Neuronal stem cell (in vitro differentiated cells): Measurements from ENCODE around the gene PARD3B.

Experiments used
- DNase-seq: peaks from one replicate; pipeline ENCODE4 v3.0.0-alpha.2; 2013; ENCODE audit warnings: low spot score
- H2AFZ ChIP-seq: one replicate; pipeline ENCODE4 v1.6.1; 2013; ENCODE audit warnings: mild to moderate bottlenecking, low read length, inconsistent platforms
- H2AK5ac ChIP-seq: 2 replicates; pipeline ENCODE4 v1.6.1; 2013; ENCODE audit warnings: low read depth, mild to moderate bottlenecking, inconsistent platforms, low read length, moderate library complexity, mixed read lengths
- H2BK120ac ChIP-seq: 2 replicates; pipeline ENCODE4 v1.6.1; 2013; ENCODE audit warnings: low read depth, mild to moderate bottlenecking, inconsistent platforms, low read length, moderate library complexity, mixed read lengths
- H2BK12ac ChIP-seq: one replicate; pipeline ENCODE4 v1.6.1; 2013; ENCODE audit warnings: low read length, inconsistent platforms
- H2BK15ac ChIP-seq: 2 replicates; pipeline ENCODE4 v1.6.1; 2013; ENCODE audit warnings: mild to moderate bottlenecking, low read length, inconsistent platforms, mixed read lengths
- H2BK5ac ChIP-seq: one replicate; pipeline ENCODE4 v1.6.1; 2013; ENCODE audit warnings: inconsistent platforms, mild to moderate bottlenecking, low read length, moderate library complexity
- H3K14ac ChIP-seq: one replicate; pipeline ENCODE4 v1.6.1; 2013; ENCODE audit warnings: low read length, inconsistent platforms
- H3K18ac ChIP-seq: 2 replicates; pipeline ENCODE4 v1.6.1; 2013; ENCODE audit warnings: low read length, inconsistent platforms
- H3K23ac ChIP-seq: 2 replicates; pipeline ENCODE4 v1.6.1; 2013; ENCODE audit warnings: low read depth, mild to moderate bottlenecking, mixed read lengths, low read length, inconsistent platforms; ENCODE audit not compliant: poor library complexity
- H3K27ac ChIP-seq: replicated peaks from 3 replicates; pipeline ENCODE4 v1.5.1; 2013; ENCODE audit warnings: low read length, inconsistent platforms
- H3K27me3 ChIP-seq, 3 experiments: 2 replicates each; pipeline ENCODE4 v1.6.1; 2013; ENCODE audit warnings: low read length in 3 of 3, mild to moderate bottlenecking in 2 of 3, inconsistent platforms in 1 of 3, low read depth in 1 of 3, mixed read lengths in 1 of 3, moderate library complexity in 1 of 3; ENCODE audit not compliant: control insufficient read depth in 3 of 3, insufficient read depth in 3 of 3
- H3K36me3 ChIP-seq, 2 donors: replicated peaks in 1 of 2; 2 replicates each; pipeline ENCODE4 v1.6.1; 2013; ENCODE audit warnings: low read length in 2 of 2; ENCODE audit not compliant: control insufficient read depth in 2 of 2, insufficient read depth in 2 of 2
- H3K4ac ChIP-seq: 2 replicates; pipeline ENCODE4 v1.6.1; 2013; ENCODE audit warnings: inconsistent platforms, mild to moderate bottlenecking, low read length, moderate library complexity
- H3K4me1 ChIP-seq, 2 donors: 1 replicate in 1 of 2; 2 replicates in 1 of 2; pipeline ENCODE4 v1.6.1; 2013; ENCODE audit warnings: low read length in 2 of 2, low read depth in 1 of 2; ENCODE audit not compliant: control insufficient read depth in 2 of 2, insufficient read depth in 1 of 2
- H3K4me2 ChIP-seq: one replicate; pipeline ENCODE4 v1.6.1; 2013; ENCODE audit warnings: mild to moderate bottlenecking, low read length, inconsistent platforms; ENCODE audit not compliant: insufficient read depth, poor library complexity, severe bottlenecking
- H3K4me3 ChIP-seq, 2 donors: 2 replicates each; pipeline ENCODE4 v1.5.1; 2013; ENCODE audit warnings: low read length in 2 of 2, mild to moderate bottlenecking in 2 of 2, inconsistent platforms in 1 of 2, moderate library complexity in 1 of 2
- H3K79me1 ChIP-seq: one replicate; pipeline ENCODE4 v1.6.1; 2013; ENCODE audit warnings: low read depth, mild to moderate bottlenecking, inconsistent platforms, low read length, moderate library complexity
- H3K9ac ChIP-seq: one replicate; pipeline ENCODE4 v1.6.1; 2013; ENCODE audit warnings: mild to moderate bottlenecking, low read depth, low read length, inconsistent platforms; ENCODE audit not compliant: poor library complexity
- H3K9me3 ChIP-seq, 2 donors: replicated peaks in 1 of 2; 2 replicates each; pipeline versions ENCODE3 to v1.6.1; 2013; ENCODE audit warnings: low read length in 2 of 2, mild to moderate bottlenecking in 2 of 2, inconsistent platforms in 1 of 2, low read depth in 1 of 2, mixed read lengths in 1 of 2, moderate library complexity in 1 of 2; ENCODE audit not compliant: control insufficient read depth in 2 of 2, insufficient read depth in 1 of 2
- H4K8ac ChIP-seq: one replicate; pipeline ENCODE4 v1.6.1; 2013; ENCODE audit warnings: low read depth, mild to moderate bottlenecking, inconsistent platforms, low read length, moderate library complexity
- H4K91ac ChIP-seq: one replicate; pipeline ENCODE4 v1.6.1; 2013; ENCODE audit warnings: low read length, low read depth, mild to moderate bottlenecking, inconsistent platforms; ENCODE audit not compliant: poor library complexity
- WGBS, 2 donors: extraction: QIAGEN DNeasy Blood & Tissue Kit; methylation state at CpG; one replicate each; pipeline ENCODE4 v1.1.7; 2013; ENCODE audit warnings: missing lambda C conversion rate in 2 of 2, mixed read lengths in 1 of 2; ENCODE audit not compliant: insufficient read length in 2 of 2, insufficient replicate concordance in 1 of 2; ENCODE audit errors: extremely low coverage in 2 of 2; 5-methylcytosine and 5-hydroxymethylcytosine counted together

Gene PARD3B

DNA sequence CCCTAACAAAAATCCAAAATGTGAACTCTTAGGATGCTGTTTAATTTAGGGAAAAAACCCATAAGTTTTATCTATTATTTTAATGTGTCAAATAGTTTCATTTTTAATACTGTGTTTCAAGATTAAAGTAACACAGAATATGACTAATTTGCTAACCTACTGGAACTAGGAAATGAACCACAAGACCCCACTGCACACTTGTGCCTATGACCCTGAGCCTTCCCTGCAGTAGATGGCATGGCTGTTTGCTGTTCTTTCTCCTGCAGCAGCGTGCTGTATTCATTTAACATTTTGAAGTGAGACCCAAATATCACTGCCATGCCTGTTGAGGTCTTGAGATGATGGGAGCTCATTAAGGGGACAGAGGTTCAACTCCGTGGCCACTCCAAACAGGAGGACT is 571.9 kb downstream of the PARD3B start:
- H3K14ac ChIP-seq, result no peak overlapping the region
- no peaks in the 10 kb centered on the region for H3K4me1 ChIP-seq
- H3K27me3 ChIP-seq, result no peaks in the 10 kb centered on the region
- no peak overlapping the region for H4K91ac ChIP-seq
- no peak for DNase-seq
- H3K36me3 ChIP-seq, result peaks cover 0 to 4% of the 10 kb centered on the region in 2 donors
- no peak overlapping the region for H3K23ac ChIP-seq
- H2BK15ac ChIP-seq, result no peak overlapping the region
- no peak overlapping the region for H3K4ac ChIP-seq
- no peak overlapping the region for H3K9ac ChIP-seq
- no peak overlapping the region for H3K18ac ChIP-seq
- peaks cover 0 to 11% of the 10 kb centered on the region in 2 donors for H3K9me3 ChIP-seq
- no peak overlapping the region for H3K4me2 ChIP-seq
- H3K4me3 ChIP-seq, result no peak overlapping the region
- H2BK12ac ChIP-seq, result no peak overlapping the region
- H3K79me1 ChIP-seq, result no peaks in the 10 kb centered on the region
- no peak overlapping the region for H2BK5ac ChIP-seq
- H4K8ac ChIP-seq, result no peak overlapping the region
- no peak overlapping the region for H2BK120ac ChIP-seq
- no peak overlapping the region for H2AFZ ChIP-seq
- WGBS, 2 donors, result no CpG with 5 or more reads among the region's 2 CpGs
- H2AK5ac ChIP-seq, result no peak overlapping the region
- no peak overlapping the region for H3K27ac ChIP-seq

DNA sequence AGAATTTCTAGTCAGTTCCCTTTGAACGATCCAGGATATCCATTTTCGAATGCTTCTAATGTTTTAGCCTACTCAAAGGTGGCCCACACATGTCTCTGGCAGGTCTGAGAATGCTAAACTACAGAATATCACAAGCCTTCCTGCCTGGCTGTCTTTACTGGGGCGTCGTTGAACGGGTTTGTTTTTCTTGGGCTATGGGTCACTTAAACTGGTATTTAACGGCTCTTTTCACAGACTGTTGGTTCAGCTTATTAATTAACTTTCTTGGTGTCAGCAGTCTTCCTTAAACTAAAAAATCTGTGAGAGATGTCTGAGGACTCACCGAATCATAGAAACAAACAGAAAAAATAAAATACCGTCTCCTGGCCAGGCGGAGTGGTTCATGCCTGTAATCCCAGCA is 573.9 kb downstream of the PARD3B start:
- WGBS, 2 donors, result no CpG with 5 or more reads among the region's 9 CpGs
- Histone ChIP-seq H3K4ac (no peak overlapping the region), H3K27ac (no peak overlapping the region)

DNA sequence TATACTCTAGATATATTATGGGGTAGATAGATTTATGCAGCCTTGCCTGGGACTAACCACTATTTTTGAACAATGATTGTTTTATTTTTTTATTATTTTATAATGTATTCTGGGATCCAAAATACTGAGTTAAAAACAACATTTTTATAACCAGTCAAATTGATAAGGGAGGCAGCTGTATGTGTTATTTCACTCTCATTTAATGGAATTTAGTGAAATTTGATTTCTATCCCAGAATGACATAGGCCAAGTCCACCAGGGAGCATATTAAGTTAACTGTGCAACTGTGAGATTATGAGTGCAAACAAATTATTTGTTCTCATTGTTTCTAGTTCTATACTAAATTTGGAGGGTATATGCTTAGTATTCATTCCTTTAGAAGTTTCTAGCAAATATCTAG is 583.5 kb downstream of the PARD3B start:
- Histone ChIP-seq H3K36me3 (peaks cover 0 to 13% of the 10 kb centered on the region in 2 donors), H3K9me3 (peaks cover 0 to 9% of the 10 kb centered on the region in 2 donors), H3K23ac (no peak overlapping the region), H3K4me3 (no peak overlapping the region), H3K4ac (no peak overlapping the region), H3K27ac (no peak overlapping the region), H3K4me2 (no peak overlapping the region), H2AFZ (no peak overlapping the region), H4K8ac (no peak overlapping the region), H3K79me1 (no peaks in the 10 kb centered on the region), H3K9ac (no peak overlapping the region), H2AK5ac (no peak overlapping the region), H2BK12ac (no peak overlapping the region), H3K27me3 (no peaks in the 10 kb centered on the region), H3K18ac (no peak overlapping the region), H4K91ac (no peak overlapping the region), H2BK5ac (no peak overlapping the region), H3K14ac (no peak overlapping the region), H2BK120ac (no peak overlapping the region), H2BK15ac (no peak overlapping the region), H3K4me1 (no peaks in the 10 kb centered on the region)
- DNase-seq, result no peak

More for the DNA sequence above, 573.9 kb downstream of the PARD3B start:
- H2BK120ac ChIP-seq, result no peak overlapping the region
- no peak overlapping the region for H4K8ac ChIP-seq
- H3K23ac ChIP-seq, result no peak overlapping the region
- no peak overlapping the region for H2BK5ac ChIP-seq
- no peaks in the 10 kb centered on the region for H3K27me3 ChIP-seq
- no peak overlapping the region for H4K91ac ChIP-seq
- peaks cover 0 to 5% of the 10 kb centered on the region in 2 donors for H3K9me3 ChIP-seq
- no peak overlapping the region for H3K4me2 ChIP-seq
- H3K9ac ChIP-seq, result no peak overlapping the region
- no peaks in the 10 kb centered on the region for H3K79me1 ChIP-seq
- DNase-seq, result no peak
- no peak overlapping the region for H2BK12ac ChIP-seq
- H2AK5ac ChIP-seq, result no peak overlapping the region
- H3K18ac ChIP-seq, result no peak overlapping the region
- no peak overlapping the region for H3K14ac ChIP-seq
- H3K36me3 ChIP-seq, result peaks cover 0 to under 1% of the 10 kb centered on the region in 2 donors
- H2AFZ ChIP-seq, result no peak overlapping the region
- H2BK15ac ChIP-seq, result no peak overlapping the region
- peaks cover 0 to 3% of the 10 kb centered on the region in 2 donors for H3K4me1 ChIP-seq
- no peak overlapping the region for H3K4me3 ChIP-seq

DNA sequence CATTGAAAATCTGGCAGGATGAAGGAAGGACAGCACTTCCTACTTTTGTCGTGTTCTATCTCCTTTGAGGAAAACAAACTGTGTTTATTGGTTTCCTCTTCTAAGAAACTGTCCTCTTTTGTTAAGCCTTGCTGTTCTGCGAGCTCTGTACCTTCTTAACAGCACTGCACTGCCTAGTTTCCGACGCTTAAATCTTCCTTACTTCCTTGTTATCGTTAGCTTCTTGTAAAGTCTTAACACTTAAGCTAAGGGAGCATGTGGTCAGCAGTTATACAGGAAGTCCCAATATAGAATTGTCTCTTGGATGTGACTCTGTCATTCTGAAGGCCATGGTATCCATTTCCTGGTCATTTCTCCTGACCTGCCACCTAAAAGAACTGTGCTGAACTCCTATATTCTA is 584.3 kb downstream of the PARD3B start:
- Histone ChIP-seq H4K91ac (no peak overlapping the region), H3K9me3 (peaks cover 0 to 9% of the 10 kb centered on the region in 2 donors), H4K8ac (no peak overlapping the region), H3K9ac (no peak overlapping the region), H3K23ac (no peak overlapping the region), H2BK120ac (no peak overlapping the region), H3K4ac (no peak overlapping the region), H3K36me3 (peaks cover 0 to 13% of the 10 kb centered on the region in 2 donors), H3K79me1 (no peaks in the 10 kb centered on the region), H3K18ac (no peak overlapping the region), H2AK5ac (no peak overlapping the region), H3K4me2 (no peak overlapping the region), H2BK12ac (no peak overlapping the region), H3K14ac (no peak overlapping the region), H3K4me3 (no peak overlapping the region), H3K27me3 (no peaks in the 10 kb centered on the region), H2BK15ac (no peak overlapping the region), H2AFZ (no peak overlapping the region), H2BK5ac (no peak overlapping the region), H3K4me1 (no peaks in the 10 kb centered on the region), H3K27ac (no peak overlapping the region)
- DNase-seq, result no peak
- no CpG with 5 or more reads among the region's 5 CpGs for WGBS, 2 donors
